AG09319 (cell line): ENCODE measurements around the gene SMYD3.
"Not testable (repeated sequence)": the region's sequence is repeated elsewhere in the genome, so short reads cannot be mapped to it uniquely, and the experiment has no call there.

Experiments
- DNase-seq: peaks from one replicate; pipeline ENCODE4 v3.0.0-alpha.2; 2010; ENCODE audit warnings: low read depth; ENCODE audit errors: extremely low read depth
- CTCF ChIP-seq: IDR thresholded peaks from 2 replicates; pipeline ENCODE4 v1.5.1; 2011; ENCODE audit warnings: low read depth, mild to moderate bottlenecking, inconsistent platforms, low read length, moderate library complexity

SMYD3 gene

GRCh38 chr1:245948786-245949185 lies 558.3 kb downstream of the SMYD3 start:
- TF ChIP-seq CTCF: no peak
- DNase-seq: no peak

GRCh38 chr1:245946905-245947304 lies 560.2 kb downstream of the SMYD3 start:
- DNase-seq: no peak
- TF ChIP-seq CTCF: no peak

GRCh38 chr1:245945136-245945535 lies 561.9 kb downstream of the SMYD3 start:
- DNase-seq: not testable (repeated sequence)

- TF ChIP-seq CTCF: no peak
- DNase-seq: no peak
Observed at GRCh38 chr1:245942856-245943255, 564.2 kb downstream of the SMYD3 start.

- not testable (repeated sequence) for DNase-seq
Observed at GRCh38 chr1:245941771-245942170, 565.3 kb downstream of the SMYD3 start.

- no peak for TF ChIP-seq CTCF
- DNase-seq: no peak
Observed at GRCh38 chr1:245939756-245940345, 567.2 kb downstream of the SMYD3 start.

GRCh38 chr1:245938046-245938435 lies 569.0 kb downstream of the SMYD3 start:
- no peak for DNase-seq
- TF ChIP-seq CTCF: no peak

GRCh38 chr1:245937316-245938045 lies 569.6 kb downstream of the SMYD3 start:
- no peak for DNase-seq

More at GRCh38 chr1:245937316-245938045, 569.6 kb downstream of the SMYD3 start:
- no peak for TF ChIP-seq CTCF
